Endothelial cell of umbilical vein (primary cell): ENCODE results near the gene MAST1.

ENCODE experiments used
- EZH2 ChIP-seq: IDR thresholded peaks from 2 replicates; pipeline ENCODE4 v1.6.1; 2012; ENCODE audit warnings: borderline replicate concordance, low read depth, mild to moderate bottlenecking, moderate library complexity, low read length, inconsistent platforms; ENCODE audit not compliant: severe bottlenecking
- GATA2 ChIP-seq: IDR thresholded peaks from 2 replicates; pipeline ENCODE4 v1.7.0; 2011; ENCODE audit warnings: low read depth, mild to moderate bottlenecking, moderate library complexity, mixed read lengths, low read length; ENCODE audit not compliant: insufficient read length, insufficient read depth
- MYC ChIP-seq: IDR thresholded peaks from one replicate; pipeline ENCODE4 v1.6.1; 2011; ENCODE audit warnings: mild to moderate bottlenecking, low read depth, low read length
- POLR2A ChIP-seq: IDR thresholded peaks from 2 replicates; pipeline ENCODE4 v1.6.1; 2012; ENCODE audit warnings: low read depth, mild to moderate bottlenecking, control low read depth, low read length
- POLR2AphosphoS5 ChIP-seq: IDR thresholded peaks from 2 replicates; pipeline ENCODE4 v1.6.1; 2012; ENCODE audit warnings: low read depth, mild to moderate bottlenecking, control low read depth, low read length, moderate library complexity; ENCODE audit not compliant: insufficient read depth
- TF ChIP-seq, protein P1 (sequence below), 2 donors: IDR thresholded peaks; 1 replicate in 1 of 2; 2 replicates in 1 of 2; pipeline ENCODE4 v1.5.1; 2011; ENCODE audit warnings: low read length in 2 of 2, mild to moderate bottlenecking in 2 of 2, moderate library complexity in 2 of 2, control low read depth in 1 of 2, inconsistent platforms in 1 of 2, low read depth in 1 of 2; ENCODE audit not compliant: insufficient read depth in 1 of 2; ENCODE audit errors: extremely low read depth in 1 of 2
- TF ChIP-seq, protein P2 (sequence below): IDR thresholded peaks from 2 replicates; pipeline ENCODE4 v1.6.1; 2011; ENCODE audit not compliant: insufficient read depth, insufficient read length

DNA sequence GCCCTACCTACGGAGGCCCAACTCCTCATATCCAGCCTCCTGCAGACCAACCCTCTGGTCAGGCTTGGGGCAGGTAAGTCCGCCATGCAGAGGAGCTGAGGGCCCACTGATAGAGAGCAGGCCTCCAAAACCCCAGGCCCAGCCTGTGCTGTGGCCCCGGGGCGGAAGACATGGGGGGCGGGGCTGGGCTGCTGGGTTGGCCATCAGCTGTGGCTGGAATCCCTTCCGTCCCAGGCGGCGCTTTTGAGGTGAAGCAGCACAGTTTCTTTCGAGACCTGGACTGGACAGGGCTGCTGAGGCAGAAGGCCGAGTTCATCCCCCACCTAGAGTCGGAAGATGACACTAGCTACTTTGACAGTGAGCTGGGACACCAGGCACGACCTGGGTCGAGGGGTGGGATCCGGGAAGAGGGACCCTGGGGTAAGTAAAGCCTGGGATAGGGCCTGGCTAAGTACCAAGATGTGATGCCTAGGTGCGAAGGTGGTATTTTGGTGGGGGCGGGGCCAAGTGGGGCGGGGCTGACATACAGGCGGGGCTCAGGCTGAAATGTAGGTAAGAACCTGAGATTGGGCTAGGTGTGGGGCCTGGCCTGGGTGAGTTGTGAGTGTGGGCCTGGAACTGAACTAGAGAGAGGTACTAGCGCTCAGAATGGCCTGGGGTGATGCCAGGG lies 27.6 kb downstream of the MAST1 start:
- TF ChIP-seq, protein P1, sequence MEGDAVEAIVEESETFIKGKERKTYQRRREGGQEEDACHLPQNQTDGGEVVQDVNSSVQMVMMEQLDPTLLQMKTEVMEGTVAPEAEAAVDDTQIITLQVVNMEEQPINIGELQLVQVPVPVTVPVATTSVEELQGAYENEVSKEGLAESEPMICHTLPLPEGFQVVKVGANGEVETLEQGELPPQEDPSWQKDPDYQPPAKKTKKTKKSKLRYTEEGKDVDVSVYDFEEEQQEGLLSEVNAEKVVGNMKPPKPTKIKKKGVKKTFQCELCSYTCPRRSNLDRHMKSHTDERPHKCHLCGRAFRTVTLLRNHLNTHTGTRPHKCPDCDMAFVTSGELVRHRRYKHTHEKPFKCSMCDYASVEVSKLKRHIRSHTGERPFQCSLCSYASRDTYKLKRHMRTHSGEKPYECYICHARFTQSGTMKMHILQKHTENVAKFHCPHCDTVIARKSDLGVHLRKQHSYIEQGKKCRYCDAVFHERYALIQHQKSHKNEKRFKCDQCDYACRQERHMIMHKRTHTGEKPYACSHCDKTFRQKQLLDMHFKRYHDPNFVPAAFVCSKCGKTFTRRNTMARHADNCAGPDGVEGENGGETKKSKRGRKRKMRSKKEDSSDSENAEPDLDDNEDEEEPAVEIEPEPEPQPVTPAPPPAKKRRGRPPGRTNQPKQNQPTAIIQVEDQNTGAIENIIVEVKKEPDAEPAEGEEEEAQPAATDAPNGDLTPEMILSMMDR (IDR thresholded peaks at IDR 0.05; ENCODE audit: extremely low read depth in 1 of 2, insufficient read depth in 1 of 2, low read depth in 1 of 2, low read length in 2 of 2), result no peak
- TF ChIP-seq POLR2A (no peak), POLR2AphosphoS5 (no peak), EZH2 (no peak), GATA2 (no peak), MYC (no peak)
- TF ChIP-seq, protein P2, sequence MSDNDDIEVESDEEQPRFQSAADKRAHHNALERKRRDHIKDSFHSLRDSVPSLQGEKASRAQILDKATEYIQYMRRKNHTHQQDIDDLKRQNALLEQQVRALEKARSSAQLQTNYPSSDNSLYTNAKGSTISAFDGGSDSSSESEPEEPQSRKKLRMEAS, result no peak
